ENCODE data around the gene MRPL45.

The MRPL45 gene

DNA sequence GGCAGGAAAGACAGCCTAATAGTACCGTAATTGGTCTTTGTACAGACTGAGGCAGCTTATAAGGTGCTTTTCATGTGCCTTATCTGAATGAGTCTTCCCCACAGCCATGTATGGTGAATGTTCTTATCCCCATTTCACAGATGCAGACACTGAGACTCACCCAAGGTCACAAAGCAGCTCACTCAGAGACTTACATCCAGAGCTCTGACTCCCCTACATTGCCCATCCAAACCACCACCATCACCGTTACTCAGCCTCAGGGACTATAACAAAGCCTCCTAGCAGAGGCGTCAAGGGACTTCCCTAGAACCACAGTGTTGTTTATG, 47.4 kb downstream of the MRPL45 start:
- DNase-seq (ENCODE audit: low read depth in 2 of 2, low spot score in 1 of 2): no peak

DNA sequence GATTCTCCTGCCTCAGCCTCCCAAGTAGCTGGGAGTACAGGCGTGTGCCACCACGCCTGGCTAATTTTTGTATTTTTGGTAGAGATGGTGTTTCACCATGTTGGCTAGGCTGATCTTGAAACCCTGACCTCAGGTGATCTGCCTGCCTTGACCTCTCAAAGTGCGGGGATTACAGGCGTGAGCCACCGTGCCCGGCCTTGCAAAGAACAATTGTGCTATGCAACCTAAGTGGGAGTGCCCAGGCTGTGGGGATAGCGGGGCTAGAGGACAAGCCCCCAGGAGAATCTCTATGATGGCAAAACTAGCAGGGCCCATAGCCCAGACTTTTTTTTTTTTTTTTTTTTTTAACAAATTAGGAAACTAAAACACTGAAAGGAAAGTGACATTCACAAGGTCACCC, 48.8 kb downstream of the MRPL45 start:
- no peak for DNase-seq (ENCODE audit: low read depth in 2 of 2, low spot score in 1 of 2)

DNA sequence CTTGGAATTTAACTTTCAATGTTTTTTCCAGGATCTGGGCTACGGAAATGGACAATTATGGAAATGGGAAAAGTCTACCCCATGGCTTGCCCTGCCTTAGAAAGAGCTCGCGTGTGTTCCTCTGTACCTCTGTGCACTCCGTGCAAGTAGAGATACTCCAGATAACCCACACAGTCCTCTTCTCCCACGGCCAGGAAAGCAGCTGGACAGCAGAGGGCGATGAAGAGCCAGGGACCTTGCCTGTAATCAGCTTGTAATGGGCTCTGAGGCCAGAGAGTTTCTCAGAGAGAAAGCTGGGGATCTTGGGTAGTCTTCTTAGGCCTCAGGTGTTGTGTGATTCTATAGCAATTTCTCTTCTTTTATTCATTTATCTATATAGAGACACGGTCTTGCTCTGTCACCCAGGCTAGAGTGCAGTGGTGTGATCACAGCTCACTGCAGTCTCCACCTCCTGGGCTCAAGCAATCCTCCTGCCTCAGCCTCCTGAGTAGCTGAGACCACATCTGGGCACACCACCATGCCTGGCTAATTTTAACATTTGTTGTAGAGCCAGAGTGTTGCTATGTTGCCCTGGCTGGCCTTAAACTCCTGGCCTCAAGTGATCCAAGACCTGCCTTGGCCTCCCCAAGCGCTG, 52.2 kb downstream of the MRPL45 start:
- DNase-seq (ENCODE audit: low read depth in 2 of 2, low spot score in 1 of 2): peak; percentile 59 to 71

DNA sequence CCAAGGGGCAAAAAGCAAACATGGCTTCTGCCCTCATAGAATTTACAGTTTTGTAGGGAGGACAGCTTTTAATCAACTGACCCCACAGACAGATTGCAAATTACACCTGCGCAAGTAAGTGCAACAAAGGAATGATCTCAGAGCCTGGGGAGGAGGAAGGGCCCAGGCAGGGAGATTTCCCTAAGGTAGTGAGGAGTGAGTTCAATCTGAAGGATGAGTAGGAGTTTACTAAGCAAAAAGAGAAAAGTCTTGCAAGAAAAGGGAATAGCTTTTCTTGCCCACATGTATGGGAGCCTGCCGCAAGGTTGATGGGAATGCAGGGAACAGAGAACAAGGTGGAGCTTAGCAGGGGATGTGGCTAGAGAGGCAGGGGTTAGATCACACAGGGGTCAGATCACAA, 53.1 kb downstream of the MRPL45 start:
- DNase-seq (ENCODE audit: low read depth in 2 of 2, low spot score in 1 of 2): no peak

DNA sequence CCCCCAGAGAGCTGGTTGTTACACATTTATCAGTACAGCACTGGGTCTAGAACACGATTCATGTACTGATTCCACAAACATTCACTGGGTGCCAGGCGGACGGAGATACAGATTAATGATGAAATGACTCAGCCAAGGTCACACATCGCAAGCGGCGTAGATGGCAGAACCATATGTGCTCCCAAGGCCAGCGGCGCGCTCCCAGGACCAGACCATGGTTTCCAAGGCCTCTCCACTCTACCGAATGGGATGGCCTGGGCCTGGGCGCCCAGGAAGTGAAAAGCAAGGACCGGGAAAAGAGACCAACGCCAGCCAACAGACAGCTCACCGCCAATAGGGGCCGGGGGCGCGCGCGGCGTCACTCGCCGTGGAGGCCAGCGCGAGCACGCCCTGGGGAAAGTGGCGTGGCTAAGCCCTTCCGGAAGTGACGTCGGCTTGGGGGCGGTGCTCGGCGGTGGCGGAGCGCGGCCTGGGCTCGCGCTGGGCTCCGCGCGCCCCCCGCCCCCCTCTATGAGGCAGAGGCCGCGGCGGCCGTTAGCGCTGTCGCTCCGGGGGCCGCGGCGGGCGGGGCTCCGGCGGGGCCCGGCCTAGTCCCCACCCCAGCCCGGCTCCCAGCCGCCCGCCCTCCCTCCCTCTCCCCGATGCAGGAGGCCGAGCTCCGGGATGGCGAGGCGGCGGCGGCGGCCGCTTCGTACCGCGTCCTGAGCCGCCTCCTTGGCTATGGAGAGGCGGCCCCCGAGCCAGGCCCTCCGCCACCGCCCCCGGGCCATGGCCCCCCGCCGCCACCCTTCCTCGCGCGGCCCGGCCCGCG, 54.6 kb downstream of the MRPL45 start, which contains the start of gene SOCS7:
Gene SOCS7 (plus strand): TSS at position 433 of the 811 bp plus-strand sequence. CDS start 209 bp downstream, at position 642.
- peak; percentile 83 to 85 for DNase-seq (ENCODE audit: low read depth in 2 of 2, low spot score in 1 of 2)

DNA sequence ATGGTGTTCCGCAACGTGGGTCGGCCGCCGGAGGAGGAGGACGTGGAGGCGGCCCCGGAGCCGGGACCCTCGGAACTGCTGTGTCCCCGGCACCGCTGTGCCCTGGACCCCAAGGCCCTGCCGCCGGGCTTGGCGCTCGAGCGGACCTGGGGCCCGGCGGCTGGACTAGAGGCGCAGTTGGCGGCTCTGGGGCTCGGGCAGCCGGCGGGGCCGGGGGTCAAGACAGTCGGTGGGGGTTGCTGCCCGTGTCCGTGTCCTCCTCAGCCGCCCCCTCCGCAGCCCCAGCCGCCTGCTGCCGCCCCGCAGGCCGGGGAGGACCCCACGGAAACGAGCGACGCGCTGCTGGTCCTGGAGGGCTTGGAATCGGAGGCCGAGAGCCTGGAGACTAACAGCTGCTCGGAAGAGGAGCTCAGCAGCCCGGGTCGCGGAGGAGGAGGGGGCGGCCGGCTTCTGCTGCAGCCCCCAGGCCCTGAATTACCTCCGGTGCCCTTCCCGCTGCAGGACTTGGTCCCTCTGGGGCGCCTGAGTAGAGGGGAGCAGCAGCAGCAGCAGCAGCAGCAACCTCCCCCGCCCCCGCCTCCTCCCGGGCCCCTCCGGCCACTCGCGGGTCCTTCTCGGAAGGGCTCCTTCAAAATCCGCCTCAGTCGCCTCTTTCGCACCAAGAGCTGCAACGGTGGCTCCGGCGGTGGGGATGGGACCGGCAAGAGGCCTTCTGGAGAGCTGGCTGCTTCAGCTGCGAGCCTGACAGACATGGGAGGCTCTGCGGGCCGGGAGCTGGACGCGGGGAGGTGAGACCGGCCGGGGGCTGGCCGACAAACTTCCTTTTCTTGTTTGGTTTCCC, 55.5 kb downstream of the MRPL45 start:
- DNase-seq (ENCODE audit: low read depth in 2 of 2, low spot score in 1 of 2): no peak

DNA sequence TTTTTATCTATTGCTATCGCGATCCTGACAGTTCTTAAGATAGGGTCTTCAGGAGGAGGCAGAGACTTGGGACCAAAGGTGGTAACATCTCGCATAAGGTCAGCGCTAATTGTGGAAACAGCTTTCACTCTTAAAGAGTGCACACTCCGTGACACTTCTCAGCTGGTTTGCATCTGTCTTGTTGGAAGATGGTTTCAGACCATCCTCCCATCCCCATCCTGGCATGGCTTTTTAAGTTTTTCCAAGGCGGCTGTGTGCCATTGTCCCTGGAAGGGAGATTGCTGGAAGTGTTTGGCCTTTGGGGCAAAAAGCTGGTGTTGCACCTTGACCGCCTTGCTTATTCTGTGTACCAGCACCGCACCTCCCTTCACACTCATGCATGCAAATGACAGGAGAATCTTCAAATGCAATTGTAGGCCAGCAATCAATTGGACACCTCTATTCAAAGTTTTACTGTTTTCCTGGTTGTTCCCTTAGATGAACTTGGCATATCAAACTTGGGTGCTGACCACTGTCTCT, 56.2 kb downstream of the MRPL45 start:
- no peak for DNase-seq (ENCODE audit: low read depth in 2 of 2, low spot score in 1 of 2)

DNA sequence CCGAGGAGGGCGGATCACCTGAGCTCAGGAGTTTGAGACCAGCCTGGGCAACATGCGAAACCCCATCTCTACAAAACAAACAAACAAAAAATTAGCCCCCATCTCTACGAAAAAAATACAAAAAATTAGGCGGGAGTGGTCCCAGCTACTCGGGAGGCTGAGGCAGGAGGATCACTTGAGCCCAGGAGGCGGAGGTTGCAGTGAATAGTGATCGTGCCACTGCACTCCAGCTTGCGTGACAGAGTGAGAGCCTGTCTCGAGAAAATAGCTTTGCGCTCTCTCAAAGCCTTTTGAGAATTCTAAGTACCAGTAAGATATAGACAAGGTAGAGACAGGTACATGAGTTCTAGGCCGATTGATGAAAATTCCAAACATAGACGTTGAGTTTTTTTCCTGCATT, 56.7 kb downstream of the MRPL45 start:
- no peak for DNase-seq (ENCODE audit: low read depth in 2 of 2, low spot score in 1 of 2)

DNA sequence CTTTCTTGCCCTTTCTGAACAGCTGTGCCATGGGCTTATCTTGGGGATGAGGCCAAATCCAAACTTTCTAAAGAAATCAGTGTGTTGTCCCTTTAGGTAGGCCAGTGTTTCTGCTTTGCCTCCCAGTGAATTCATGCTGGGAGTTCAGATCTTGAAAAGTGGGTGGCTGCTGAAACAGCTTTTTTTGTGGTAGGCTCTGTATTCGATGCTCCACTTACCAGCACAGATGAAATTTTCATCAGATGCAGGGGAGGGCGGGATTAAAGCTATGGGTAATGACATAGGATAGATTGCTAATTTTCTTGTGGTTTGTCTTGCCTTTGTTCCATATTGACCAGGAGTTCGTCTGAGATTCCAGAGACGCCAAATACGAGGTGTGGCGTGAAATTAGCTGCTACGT, 57.5 kb downstream of the MRPL45 start:
- no peak for DNase-seq (ENCODE audit: low read depth in 2 of 2, low spot score in 1 of 2)

DNA sequence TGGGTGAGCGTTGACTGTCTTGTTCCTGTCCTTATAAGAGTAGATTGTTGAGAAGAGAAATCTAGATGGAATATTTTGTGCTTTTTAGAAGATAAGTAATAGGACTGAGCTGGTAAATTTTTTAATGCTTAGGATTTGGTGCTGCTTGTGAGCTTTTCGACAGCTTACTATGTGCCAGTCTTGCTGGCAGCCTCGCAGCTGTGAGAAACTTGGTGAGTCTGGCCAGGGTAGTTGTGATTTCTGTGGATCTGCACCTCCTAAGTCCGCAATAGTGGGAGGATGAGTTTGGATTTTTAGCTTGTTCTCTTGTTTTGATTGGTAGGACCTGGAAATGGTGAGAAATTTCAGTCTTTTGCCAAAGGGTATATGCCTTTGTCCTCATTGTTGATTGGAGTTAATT, 58.3 kb downstream of the MRPL45 start:
- DNase-seq (ENCODE audit: low read depth in 2 of 2, low spot score in 1 of 2): no peak

DNA sequence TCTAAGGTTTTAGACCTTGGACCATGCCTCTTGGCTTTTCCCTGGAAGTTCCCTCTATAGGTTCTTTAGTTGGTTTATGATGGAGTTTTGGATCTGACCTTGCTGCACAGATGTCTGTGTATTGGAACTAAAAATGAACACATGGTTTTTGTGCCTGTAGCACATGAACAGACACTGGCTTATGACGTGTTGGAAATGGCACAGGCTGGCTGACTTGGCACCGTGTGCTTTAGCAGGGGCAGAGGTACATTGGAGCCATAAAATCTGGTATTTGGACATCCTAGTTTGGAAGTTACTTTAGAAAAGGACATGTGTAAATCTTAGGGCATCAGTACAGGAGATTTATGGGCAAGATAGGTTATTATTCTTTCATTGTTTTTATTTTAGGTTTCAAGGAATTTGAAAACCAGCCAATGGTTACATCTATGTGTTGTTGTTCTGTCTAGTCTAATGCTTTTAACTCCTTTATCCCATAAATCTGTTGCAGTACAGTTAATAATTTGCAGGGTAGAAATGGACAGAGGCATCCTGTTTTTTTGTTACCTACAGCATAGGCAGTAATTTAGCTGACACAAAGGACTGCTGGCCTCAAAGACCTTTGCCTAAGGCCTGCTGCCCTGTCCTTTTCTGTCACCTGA, 60.6 kb downstream of the MRPL45 start:
- DNase-seq (ENCODE audit: low read depth in 2 of 2, low spot score in 1 of 2): no peak

DNA sequence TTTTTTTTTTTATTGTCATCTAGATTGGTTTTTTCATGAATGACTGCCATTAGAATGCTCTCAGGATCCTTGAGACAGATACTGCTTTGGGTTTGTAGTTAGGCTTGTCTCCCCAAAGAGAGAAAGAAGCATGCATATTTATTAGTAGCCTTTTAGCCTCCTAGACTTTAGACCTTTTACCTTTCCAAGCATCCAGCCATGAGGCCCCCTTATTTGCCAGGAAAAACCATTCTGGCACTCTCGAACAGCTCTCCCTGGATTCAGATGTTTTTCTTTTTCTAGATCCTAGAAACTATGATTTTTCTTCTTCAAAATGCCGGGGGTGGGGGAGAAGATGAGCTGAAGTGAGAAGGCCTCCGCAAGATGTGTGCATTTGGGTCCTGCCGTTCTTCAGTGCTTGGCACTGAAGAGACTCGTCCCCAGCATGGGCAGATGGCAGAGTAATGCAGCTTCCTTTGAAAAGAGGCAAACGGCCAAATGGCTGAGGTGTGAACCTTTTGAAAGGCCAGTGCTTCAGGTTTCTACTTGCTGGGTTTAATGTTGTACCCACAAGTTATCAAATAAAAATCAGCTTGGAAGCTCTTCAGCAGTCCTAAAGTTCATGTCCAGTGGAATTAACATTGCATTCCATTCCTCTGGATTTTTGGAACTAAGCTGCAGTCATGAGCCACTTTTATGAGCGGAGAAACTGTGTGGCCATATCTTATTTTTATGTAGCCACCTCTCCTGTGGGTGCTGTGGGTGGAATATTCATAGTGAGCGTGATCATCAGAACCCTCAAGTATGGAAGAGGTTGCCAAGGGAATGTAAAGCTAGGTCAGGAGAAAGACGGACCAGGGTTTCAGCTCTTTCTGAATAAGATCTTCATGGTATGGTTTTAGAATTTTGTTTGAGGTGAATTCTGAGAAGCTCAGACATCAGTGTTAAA, 61.9 kb downstream of the MRPL45 start:
- no peak for DNase-seq (ENCODE audit: low read depth in 2 of 2, low spot score in 1 of 2)

DNA sequence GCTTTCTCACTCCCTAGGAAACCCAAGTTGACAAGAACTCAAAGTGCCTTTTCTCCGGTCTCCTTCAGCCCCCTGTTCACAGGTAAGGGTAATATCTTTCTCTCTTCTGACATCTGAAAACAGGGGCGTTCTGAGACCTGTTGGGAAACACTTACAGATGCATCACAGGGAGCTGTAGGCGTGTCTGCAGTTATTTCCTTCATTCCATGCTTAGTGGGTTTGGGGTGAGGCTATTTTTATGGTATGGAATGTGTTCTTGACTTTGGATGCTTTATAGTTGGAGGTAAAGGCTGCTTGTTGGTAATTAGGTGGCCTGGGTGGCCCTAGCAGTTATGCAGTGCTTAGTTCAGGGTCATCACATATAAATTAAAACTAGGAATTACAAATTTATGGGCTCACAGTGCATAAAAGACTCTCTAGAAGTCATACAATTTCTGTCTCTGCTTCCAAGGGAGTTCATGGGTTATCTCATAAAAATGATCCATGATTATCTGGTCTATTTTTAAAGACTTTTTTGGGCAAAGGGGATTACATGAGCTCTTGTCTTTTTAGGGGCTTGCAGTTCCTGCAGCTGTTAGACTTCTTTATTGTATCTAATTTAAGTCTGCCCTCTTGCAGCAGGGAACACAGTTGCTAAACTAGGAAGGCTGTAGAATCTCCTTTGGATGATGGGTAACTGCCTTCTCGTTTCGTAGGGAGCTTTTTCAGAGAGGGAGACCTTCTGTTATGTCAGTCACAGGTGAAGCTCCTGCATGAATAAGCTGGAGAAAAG, 64.9 kb downstream of the MRPL45 start:
- no peak for DNase-seq (ENCODE audit: low read depth in 2 of 2, low spot score in 1 of 2)

DNA sequence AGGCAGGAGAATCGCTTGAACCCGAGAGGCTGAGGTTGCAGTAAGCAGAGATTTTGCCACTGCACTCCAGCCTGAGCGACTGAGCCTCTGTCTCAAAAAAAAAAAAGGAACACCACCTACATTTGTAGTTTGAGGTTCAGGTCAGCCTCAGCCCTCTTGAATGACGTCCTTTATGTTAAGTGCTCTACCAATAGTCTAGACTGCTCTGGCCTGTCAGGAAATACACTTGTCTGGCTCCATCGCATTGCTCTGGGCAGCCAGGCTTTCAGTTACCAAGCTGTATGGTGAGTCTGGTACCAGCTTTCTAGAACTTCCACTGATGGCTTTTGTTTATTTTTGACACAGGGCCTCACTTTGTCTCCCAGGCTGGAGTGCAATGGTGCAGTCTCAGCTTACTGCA, 66.0 kb downstream of the MRPL45 start:
- no peak for DNase-seq (ENCODE audit: low read depth in 2 of 2, low spot score in 1 of 2)

DNA sequence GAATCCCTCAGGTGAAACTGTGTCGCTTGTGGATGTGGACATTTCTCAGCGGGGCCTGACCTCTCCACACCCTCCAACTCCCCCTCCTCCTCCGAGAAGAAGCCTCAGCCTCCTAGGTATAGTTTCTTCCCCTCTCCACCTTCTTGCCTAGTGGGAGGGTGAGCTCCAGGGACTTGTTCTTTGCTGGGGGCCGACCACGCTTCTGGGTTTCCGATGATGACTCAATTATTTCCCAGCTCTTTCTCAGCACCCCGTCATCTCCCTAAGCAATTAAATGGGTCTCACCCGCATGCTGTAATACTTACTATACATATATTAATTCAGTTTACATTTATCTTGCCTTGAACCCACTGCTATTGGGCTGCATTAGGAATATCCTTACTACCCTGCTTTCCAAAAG, 67.8 kb downstream of the MRPL45 start:
- DNase-seq (ENCODE audit: low read depth in 2 of 2, low spot score in 1 of 2): no peak

DNA sequence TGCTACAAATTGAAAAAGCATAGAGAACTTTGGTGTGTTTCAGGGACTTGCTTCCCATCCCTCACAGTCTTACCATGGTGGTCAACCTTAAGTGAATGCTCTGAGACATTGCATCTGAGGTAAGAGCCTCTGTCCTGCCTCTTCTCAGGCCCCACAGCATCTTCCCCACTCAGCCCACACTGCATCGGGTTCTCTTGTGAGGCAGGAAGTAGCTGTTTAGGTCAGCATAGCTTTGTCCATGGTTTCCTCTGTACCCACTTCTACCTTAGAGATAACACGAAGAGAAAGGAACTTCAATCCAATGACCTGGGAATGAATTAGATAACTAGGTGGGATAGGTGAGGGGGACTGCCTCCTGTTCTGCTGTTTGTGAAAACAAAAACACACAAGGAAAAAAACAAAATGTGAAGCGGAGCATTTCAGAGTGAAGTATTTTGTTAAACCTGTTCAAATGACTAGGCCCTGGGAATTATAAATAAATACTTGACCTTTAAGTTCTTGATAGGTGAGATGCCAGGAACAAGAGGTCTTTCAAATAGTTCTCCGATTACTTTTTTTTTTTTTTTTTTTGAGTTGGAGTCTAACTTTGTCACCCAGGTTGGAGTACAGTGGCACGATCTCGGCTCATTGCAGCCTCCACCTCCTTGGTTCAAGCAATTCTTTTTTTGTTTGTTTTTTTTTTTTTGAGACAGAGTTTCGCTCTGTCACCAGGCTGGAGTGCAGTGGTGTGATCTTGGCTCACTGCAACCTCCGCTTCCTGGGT, 72.3 kb downstream of the MRPL45 start:
- no peak for DNase-seq (ENCODE audit: low read depth in 2 of 2, low spot score in 1 of 2)

Data from stimulated activated CD8-positive, alpha-beta memory T cell treated with anti-CD3 and anti-CD28 coated beads, Interleukin-4, amount 100 ng/mL, for 4 hours (primary cell).